Left renal pelvis (tissue), 4 donors: ENCODE data around the gene ZNF608. TPM values are rescaled to one million over a fixed set of nuclear protein-coding genes. Genes with fewer than 3 reads are reported as not detected.

Source experiments
- DNase-seq, 4 donors: peaks; one replicate each; pipeline ENCODE4 v3.0.0-alpha.2; 2013; ENCODE audit warnings: low read depth in 4 of 4, low spot score in 3 of 4
- polyA plus RNA-seq, 4 donors: library from polyadenylated mRNA; unstranded; fragments of 120-200 nt; gene quantifications; one replicate each; pipeline ENCODE4 v1.2.1, GENCODE V29; 2013; ENCODE audit not compliant: insufficient read length in 4 of 4

ZNF608 gene, protein sequence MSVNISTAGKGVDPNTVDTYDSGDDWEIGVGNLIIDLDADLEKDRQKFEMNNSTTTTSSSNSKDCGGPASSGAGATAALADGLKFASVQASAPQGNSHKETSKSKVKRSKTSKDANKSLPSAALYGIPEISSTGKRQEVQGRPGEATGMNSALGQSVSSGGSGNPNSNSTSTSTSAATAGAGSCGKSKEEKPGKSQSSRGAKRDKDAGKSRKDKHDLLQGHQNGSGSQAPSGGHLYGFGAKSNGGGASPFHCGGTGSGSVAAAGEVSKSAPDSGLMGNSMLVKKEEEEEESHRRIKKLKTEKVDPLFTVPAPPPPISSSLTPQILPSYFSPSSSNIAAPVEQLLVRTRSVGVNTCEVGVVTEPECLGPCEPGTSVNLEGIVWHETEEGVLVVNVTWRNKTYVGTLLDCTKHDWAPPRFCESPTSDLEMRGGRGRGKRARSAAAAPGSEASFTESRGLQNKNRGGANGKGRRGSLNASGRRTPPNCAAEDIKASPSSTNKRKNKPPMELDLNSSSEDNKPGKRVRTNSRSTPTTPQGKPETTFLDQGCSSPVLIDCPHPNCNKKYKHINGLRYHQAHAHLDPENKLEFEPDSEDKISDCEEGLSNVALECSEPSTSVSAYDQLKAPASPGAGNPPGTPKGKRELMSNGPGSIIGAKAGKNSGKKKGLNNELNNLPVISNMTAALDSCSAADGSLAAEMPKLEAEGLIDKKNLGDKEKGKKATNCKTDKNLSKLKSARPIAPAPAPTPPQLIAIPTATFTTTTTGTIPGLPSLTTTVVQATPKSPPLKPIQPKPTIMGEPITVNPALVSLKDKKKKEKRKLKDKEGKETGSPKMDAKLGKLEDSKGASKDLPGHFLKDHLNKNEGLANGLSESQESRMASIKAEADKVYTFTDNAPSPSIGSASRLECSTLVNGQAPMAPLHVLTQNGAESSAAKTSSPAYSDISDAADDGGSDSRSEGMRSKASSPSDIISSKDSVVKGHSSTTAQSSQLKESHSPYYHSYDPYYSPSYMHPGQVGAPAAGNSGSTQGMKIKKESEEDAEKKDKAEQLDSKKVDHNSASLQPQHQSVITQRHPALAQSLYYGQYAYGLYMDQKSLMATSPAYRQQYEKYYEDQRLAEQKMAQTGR (N-terminal part only)
- 10 to 100 TPM; 36.9 to 71.0 (median 65.1) TPM for polyA plus RNA-seq

DNA sequence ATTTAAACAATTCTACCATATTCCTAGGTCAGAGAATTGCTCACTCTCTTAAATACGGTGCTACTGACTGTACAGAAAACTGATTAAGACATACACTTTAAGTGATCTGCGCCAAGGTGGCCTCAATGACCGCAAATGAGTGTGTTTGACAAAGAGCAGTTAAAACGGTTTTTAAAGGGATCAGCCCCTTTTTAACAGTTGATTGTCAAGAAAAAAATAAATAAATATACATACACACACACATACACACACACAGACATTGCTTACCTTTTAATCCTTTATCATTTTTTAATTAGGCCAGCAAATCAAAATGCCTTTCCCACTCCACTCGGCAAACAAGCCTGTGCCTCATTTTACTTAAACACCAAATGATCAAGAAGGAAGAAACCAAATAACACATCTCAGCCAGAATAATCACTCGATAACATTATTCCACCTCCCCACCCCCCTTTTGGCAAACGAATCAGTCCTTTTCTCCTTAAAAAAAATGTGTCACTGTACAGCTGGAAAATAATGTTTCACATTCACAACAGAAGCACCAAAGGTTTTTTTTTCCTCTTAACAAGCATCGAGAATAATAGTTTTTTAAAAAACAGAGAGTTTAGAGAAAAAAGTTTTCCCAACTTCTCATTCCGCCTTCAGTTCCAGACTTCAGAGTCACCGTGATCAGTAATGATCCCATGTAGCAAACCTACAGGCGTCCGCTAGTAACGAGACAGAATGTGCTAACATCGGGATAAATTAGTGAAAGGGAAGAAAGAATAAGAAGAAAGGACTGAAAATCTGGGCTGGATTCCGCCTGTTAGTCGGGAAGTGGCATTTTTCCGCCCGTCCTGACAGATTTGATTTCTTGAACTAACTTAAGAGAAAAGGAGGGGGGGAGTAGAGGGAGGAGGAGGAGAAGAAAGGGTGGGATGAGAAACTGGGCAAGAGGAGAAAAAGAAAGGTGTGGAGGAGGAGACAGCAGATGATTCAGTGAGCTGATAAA is at the start of gene ZNF608:
Gene ZNF608, minus strand, starts transcription at position 712 of the 988 bp plus-strand sequence. CDS start 1,650 bp downstream, outside the sequence.
- peak in 1 of 4 donors; percentile 72 for DNase-seq

DNA sequence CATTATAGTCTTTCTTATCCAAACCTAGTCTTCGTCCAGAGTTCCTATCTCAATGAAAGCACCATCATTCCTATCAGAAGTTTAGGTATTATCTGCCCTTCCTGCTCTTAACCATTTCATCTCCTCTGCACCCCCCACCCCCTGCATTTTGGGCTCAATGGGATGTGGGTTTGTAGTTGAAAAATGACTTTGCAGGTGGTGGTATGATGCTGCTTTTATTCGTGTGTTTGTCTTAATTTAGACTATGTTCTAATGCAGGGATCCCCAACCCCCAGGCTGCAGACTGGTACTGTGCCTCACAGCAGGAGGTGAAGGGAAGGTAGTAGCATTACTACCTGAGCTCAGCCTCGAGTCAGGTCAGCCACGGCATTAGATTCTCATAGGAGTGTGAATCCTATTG is 49.4 kb upstream of the ZNF608 start:
- DNase-seq: no peak

DNA sequence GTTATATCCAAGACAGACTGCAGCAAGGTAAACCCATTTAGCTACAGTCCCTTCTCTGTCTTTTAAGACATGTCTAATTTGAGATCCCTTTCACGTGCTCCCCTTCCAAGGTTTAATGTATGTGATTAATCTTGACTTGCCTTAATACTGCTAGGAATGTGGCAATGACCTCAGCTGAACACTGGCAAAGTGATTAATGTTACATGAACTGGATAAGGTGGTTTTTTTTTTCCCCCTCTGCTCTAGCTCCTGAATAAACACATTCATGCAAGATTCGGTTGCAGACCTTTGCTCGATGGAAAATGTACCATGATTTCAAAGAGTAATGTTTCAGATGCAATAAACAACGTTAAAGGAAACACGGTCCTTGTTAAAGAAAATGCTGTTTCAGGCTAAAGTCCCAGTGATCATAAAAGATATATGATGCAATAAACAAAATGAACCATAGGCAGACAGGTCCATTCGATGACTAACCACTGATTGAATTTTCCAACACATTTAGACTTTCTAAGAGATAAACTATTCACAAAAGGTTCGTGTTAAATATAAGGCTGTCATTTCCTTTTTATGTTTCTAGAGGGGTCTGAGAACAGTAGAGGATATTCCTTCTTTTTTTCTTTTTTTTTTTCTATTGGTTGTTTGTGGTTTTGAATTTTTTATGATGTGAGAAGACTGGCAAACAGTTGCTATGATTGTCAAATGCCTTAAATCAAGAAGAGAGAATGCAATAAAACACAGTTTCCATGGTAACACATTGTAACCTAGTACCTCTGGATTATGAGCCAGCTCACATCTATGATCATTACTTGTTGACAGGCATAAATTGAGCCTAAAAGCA is 44.7 kb upstream of the ZNF608 start:
- DNase-seq: peak in 2 of 4 donors; percentile 45 to 51

DNA sequence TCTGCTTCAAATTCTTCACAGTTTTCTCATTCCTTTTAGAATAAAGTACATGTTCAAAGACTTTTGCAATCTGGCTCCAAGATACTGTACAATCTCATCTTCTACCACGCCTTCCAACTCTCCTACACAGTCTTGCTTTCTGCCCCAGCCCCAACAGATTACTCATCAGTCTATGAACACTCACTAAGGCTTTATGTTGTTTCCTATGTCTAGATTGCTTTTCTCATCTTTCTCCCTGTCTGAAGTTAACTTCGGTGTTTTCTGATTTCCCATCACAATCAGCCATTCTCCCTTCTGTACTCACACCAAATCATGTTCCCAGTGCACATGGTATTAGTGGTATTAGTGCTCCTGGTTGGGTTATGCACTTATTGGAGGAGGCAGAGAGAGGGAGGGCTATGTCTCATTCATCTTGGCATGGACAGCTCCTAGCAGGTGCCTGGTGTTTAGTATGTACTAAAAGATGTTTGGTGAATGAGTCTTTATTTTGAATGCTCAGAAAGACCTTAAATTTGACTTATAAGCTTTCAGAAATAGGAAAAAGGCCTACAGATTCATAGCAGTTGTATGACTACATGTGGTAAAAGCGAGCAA is 44.0 kb upstream of the ZNF608 start:
- no peak for DNase-seq

DNA sequence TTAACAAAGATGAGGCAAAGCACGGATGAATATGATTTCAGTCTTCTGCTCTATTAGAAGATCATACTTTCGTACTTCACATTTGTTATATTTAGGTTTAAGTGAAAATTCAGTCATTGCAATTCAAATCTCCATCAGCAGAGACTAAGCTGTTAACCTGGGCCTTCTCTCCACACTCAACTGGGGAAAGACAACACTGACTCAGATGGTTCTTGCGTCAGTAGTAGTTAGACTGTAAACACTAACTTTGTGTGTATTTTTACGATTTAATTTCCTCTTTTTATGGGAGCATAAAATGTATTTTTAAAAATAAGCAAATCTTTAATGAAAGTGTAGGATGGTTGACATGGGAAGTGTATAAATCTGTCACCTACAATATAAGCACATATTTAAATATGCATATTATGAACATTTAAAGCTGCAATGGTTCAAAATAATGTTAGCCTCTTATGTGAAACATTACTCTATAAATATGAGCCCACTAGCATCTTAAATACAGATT is 42.7 kb upstream of the ZNF608 start:
- DNase-seq: no peak

DNA sequence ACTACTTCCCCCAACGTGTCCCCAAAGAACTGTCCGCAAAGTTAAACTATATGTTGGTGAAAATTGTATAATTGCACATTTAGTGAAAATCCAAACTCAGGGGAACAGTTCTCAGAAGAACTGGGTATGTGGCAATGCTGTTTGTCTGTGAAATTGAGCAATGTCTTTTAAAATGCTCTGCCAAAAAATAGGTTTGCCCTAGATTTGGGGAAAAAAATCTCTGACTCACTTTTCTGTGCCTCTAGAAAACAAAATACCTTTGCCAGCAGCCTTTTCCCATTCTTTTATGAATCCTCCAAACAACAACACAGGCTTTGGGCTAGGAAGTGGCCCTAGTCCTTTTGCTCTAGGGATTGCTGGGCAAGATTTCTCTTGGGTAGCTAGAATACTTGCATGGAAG is 37.4 kb upstream of the ZNF608 start:
- DNase-seq: no peak

DNA sequence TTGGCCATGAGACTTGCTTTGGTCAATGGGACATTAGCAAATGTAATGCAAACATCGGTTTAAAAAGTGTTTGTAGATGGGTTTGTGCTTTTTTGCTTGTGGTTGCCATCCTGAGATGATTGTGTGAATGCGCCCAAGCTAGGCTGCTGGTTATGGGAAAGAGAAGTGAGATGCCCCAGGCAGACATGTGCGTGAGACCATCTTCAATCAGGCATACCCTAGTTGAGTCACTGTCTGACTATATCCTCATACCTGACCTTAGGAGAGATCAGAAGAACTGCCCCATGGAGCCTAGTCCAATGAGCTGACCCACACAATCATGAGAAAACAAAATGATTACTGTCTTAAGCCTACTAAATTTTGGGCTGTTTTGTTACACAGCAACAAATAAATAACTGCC is 36.8 kb upstream of the ZNF608 start:
- no peak for DNase-seq

DNA sequence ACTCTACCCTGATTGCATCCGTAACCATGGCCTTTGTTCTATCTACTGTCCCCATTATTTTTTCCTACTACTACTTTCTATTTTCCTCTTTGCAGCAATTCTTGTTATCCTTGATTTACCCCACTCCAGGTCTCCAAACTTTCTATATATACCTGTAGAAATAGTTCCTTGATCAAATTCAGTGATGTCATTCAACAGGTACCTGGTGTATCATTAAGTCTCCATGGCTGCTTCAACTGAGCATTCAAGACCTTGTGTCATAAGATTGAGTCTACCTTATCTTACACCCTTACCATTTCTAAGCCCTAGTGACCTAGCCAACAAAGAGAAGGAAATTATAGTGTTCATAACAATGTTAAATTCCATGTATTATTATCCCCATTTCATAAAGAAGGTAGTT is 35.8 kb upstream of the ZNF608 start:
- no peak for DNase-seq

DNA sequence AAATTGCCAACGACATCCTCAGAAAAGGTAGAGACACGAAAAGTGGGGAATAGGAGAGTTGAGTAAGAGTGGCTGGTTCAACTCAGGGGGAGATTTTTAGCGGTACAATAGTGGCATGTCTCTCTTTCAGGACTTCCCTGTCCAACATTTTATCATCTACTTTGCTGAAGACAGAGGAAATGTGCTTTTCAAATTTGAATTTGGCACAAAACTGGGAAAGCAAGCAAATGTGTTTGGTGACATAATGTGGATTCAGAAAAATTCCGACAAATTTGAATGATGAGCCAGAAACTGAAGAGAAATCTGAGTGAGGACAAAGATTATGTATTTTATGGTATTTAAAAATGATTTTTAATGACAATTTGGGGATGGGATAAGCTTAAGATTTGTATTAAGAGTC is 33.6 kb upstream of the ZNF608 start:
- DNase-seq: no peak

DNA sequence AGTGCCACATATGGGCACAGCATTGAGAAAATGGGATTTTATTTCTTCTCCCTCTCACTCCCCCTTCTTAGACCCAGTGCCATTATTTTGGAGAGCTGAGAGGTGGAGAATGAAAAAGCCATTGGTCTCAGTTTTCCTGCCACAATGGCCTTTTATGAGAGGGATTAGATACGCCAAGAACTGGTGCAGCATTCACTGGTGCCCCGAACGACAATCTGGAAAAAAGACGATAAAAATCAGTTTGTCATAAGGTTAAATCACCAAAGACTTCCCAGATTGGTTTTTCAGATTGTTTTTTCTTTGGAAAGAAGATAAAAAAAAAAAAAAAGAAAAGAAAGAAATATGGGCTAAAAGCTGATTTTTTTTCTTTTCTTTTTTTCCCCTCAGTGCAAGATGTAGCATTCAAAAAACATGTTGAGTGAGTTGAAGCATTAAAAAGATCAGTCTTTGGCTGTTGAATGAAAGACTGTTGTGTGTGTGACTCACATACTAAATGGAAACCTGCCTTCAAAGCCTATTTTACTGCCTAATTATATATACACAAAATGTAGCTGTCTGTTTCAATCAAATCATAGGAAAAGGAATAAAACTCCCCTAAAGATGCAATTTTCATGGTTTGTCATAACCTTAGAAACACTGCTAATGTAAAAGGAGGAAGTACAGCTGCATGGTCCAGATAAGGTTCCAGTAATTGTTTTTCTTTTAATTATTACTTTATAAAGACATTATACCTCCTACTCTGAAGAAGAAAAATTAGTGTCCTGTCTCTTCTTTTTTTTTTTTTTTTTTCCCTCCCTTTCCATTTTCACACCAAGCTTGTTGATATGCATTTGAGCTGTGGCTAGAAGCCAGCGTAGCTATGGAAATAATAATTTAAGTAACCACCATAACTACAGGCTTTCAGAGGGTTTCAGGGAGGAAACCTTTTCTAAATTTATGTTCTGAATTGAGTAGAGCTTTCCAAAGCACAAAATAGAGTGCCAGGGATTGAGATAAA is 27.2 kb upstream of the ZNF608 start:
- DNase-seq: no peak

DNA sequence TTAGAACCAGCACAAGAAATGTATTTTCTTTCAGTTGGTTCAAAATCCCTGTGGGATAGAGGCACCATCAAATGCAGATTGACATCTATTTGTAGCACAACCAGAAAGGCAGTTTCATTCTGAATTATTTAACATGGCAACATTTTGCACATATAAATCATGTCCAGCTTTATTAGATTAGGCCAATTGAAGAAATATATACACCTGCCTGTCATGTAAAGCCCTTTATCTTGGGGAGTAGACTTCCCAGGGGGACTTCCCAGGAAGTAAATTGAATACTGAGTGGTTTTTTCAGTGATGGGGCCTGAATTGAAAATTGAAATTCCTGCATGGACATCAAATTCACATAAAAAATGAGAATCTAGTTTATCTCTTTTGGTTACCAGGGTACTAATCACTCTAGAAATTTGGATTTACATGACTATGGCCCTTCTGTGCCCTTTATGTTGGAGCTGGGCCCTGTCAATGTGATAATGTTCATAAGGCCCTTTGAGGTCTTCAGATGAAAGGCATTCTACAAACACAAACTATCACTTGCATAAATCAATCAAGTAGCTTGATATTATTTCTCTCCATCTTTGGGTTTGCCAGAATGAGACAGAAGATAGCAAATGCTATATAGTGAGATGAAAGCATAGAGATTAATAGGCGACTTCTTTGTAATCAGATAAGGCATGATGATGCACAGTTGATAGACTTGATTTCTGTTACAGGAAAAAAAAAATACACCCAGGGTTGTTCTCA is 26.2 kb upstream of the ZNF608 start:
- DNase-seq: no peak

DNA sequence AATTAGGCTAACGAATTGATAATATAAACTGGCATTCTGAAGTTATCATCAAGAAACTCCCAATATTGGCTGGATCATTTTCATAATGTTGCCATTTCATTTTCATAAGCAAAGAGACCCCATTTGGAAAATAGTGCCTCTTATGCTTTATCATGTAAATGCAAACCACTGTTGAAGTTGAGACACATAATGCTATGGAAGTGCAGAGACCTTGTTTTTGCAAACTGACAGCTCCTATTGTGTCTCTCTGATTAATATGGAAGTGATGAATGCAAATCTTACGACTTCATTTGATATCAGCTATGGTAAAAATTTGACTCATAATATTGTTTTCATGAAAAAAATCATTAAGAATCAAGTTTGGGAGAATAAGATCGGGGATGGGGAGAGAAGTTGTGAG is 25.3 kb upstream of the ZNF608 start:
- no peak for DNase-seq

DNA sequence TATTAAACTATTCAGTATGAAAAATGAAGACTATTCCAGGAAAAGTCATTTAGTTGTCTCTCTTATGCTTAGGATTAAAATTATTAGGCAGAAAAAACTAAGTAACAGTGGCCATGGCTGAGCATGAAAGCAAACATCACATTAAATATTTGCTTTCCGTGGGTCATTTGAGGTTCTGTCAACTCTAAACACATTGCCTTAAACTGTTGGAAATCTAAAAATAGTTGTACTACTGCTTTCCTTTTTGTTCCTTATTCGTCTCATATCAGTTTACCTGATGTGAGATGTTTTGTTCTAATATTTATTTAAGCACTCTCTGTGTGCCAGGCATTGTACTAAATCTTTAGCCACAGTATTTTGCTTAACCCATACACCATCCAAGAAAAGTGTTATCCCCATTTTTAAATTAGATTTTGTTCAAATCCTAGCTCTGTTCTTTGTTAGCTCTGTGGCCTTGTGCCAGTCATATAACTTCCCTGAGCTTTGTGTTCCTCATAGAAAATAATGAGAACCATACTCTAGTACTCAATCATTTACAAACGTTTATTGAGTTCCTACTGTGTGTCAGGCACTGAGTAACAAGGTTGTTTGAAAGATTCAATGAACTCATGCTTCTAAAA is 18.7 kb upstream of the ZNF608 start:
- no peak for DNase-seq

DNA sequence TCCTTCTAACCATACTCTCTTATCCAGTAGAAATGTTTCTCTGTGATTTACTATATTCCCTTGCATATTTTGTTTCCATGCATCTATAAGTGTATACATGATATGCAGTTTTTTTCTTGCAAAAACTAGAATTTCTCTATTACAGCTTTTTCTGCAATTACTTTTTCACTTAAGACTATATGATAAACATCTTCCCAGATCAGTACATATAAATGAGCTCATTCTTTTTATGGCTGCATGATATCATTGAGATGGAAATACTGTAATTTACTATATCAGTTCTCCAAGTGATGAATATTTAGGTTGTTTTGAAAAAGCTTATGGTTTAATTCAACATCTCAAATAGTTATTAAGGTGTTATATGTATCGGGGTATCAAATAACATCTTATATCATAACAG is 18.1 kb upstream of the ZNF608 start:
- DNase-seq: no peak

DNA sequence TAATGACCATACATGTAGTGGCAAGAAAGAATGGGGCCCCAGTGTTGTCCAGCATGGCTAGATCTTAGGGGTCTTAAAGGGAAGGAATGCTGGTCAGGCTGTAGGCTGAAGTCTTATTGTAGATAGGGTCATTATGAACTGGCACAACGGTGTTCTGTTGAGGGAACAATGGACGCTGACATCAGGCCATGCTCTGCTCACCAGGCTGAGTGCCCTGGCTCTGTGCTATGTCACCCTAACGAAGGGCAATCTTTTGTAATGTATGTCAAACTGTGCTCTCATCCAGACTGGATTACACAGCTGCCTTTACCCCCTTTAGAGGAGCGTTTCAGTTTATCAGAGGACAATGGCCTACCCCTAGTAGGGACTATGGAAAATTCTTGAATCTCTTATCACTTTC is 14.6 kb upstream of the ZNF608 start:
- no peak for DNase-seq

DNA sequence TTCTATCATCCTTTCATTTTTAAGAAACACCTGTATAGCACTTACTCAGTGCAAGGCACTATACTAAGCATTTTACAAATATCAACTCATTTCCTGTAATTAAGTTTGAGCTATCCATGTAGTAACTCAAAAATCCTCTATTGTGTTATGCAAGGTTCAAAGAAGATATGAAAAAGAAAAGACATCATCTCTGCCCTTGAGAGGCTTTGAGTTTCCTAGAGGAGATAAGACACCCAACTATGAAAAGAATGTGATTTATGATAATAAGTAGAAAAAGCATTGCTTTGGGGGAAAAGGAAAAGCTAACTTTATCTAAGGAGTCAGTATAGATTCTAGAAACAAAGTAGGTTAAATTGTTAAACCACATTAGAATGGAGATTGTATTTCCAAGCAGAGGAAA is 14.2 kb upstream of the ZNF608 start:
- no peak for DNase-seq
